HG02763 (cell line): Measurements from ENCODE around the gene TIGD2.

Source experiments
- ATAC-seq: cut with Tn5 transposase; IDR thresholded peaks from one replicate; pipeline ENCODE4 v1.9.1; 2021; ENCODE audit warnings: mild to moderate bottlenecking, moderate library complexity; ENCODE audit not compliant: unreplicated experiment

The TIGD2 gene

DNA sequence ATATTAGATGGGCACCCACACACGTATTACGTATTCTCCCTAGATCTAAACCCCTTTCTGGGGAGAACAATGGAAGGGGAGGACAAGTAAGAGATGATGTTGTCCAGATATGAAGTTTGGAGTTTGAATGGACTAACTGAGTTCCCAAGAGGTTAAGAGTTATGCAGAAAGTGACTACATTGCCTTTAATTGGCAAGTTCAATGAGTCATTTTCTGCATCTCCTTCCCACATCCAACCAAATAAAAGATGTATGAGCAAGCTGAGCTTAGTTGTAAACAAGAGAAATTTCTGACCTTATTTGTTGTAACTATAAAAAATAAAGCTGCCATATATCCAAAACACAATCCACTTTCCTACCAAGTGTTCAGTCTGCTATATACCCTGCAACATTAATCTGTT lies 50.5 kb downstream of the TIGD2 start:
- no peak for ATAC-seq

DNA sequence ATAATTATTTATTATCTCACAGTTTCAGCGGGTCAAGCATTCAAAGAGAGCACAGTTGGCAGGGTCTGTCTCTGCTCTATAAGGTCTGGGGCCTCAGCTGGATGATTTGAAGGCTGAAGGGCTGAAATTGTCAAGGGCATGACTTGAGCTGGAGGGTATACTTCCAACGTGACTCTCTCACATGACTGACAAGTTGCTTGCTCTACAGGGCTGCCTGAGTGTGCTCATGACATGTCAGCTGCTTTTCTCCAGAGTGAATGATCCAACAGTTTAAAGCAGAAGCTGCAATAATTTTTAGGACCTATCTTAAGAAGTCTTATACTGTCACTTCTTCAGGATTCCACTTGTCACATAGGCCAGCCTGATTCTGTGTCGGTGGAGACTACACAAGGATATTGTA lies 51.2 kb downstream of the TIGD2 start:
- ATAC-seq, result no peak

DNA sequence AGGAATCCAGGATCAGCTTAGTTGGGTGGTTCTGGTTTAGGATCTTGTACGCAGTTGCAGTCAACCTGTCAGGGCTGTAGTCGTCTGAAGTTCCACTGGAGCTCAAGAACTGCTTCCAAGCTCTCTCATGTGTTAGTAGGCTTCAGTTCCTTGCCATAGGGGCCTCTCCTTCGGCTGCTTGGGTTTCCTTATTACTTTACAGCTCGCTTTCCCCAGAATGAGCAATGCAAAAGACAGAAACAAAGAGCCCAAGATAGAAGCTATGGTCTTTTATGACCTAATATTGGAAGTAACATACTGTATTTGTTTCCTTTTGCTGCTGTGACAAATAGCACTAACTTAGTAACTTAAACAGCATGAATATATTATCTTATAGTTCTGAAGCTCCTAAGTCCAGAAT lies 51.7 kb downstream of the TIGD2 start:
- no peak for ATAC-seq

DNA sequence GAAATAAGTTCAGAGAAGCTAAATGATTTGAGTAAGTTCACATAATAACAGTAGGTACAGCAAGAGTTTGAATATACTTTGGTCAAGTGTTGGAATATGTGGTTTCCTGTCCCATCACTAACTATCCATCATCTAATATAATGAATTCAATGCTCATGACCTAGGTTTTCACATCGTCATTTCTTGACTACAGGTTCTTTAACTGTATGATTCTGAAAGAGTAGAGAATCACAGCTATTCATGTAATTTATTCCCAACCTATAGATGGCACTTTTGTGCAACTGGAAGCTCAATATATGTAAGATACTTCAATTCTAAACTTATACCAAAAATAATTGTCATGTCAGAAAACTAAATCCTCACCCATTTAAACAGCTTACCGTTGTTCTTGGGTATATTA lies 53.1 kb downstream of the TIGD2 start:
- ATAC-seq, result no peak
